K562 (cell line): ENCODE data around the gene MAL. TPM values are rescaled to one million over a fixed set of nuclear protein-coding genes. Genes with fewer than 3 reads are reported as not detected.

Experiments
- ATAC-seq: fragments of 200-7000 bp; cut with Tn5 transposase; 3 replicates; pipeline ENCODE4 v1.9.1; 2020; ENCODE audit warnings: moderate library complexity
- BruUV-seq: library from RNA; stranded (reverse); fragments of 400-500 nt; replicated peaks from 2 replicates; lab custom pipeline; 2021; lab: Mats Ljungman, UMichigan
- CTCF ChIA-PET: fragments of 300-600 bp; formaldehyde crosslinking; extraction: SDS; loops from one replicate; lab custom pipeline; 2021; ENCODE audit warnings: low intra/inter-chr PET ratio; lab: Yijun Ruan, JAX
- POLR2A ChIA-PET: fragments of 300-600, 350-650 bp; sonication (Branson Sonifier 250); formaldehyde crosslinking; extraction: SDS; loops from one replicate; lab custom pipeline; 2021; ENCODE audit warnings: antibody characterized with exemption, inconsistent platforms; lab: Yijun Ruan, JAX
- DNase-seq, 4 experiments: peaks; one replicate each; pipeline versions ENCODE4 v3.0.0 to v3.0.0-alpha.2; 2011 to 2018; ENCODE audit warnings: low spot score in 3 of 4, mixed read lengths in 3 of 4; ENCODE audit errors: extremely low read depth in 1 of 4
- FAIRE-seq: peaks from 2 replicates; lab custom pipeline; 2011; peaks lifted over from hg19 to GRCh38; lab: Jason Lieb, UNC
- H2AFZ ChIP-seq: 2 replicates; pipeline ENCODE4 v1.6.0; 2011; ENCODE audit warnings: low read depth, low read length, control low read depth, inconsistent platforms
- H3K27ac ChIP-seq: fragments of 200-600 bp; 3 replicates; pipeline ENCODE4 v1.8.0; 2011; ENCODE audit warnings: low read depth, mild to moderate bottlenecking, control low read depth, inconsistent platforms, low read length, moderate library complexity, mixed read lengths; ENCODE audit errors: extremely low read depth
- H3K27me3 ChIP-seq, 2 experiments: fragments of 300-600 bp in 1 of 2; 2 replicates in 1 of 2; 3 replicates in 1 of 2; pipeline versions ENCODE4 v1.6.0 to v1.8.0; 2011; ENCODE audit warnings: inconsistent platforms in 2 of 2, low read length in 2 of 2, mild to moderate bottlenecking in 1 of 2, mixed read lengths in 1 of 2, moderate library complexity in 1 of 2; ENCODE audit not compliant: control insufficient read depth in 2 of 2, insufficient read depth in 2 of 2
- H3K36me3 ChIP-seq: fragments of 300-600 bp; 3 replicates; pipeline ENCODE4 v1.8.0; 2011; ENCODE audit warnings: mild to moderate bottlenecking, low read length, inconsistent platforms; ENCODE audit not compliant: control insufficient read depth, insufficient read depth
- H3K4me1 ChIP-seq, 2 experiments: fragments of 200-600 bp in 1 of 2; replicated peaks in 1 of 2; 2 replicates in 1 of 2; 3 replicates in 1 of 2; pipeline versions ENCODE4 v1.5.1 to v1.8.0; 2011; ENCODE audit warnings: inconsistent platforms in 2 of 2, low read length in 2 of 2, mild to moderate bottlenecking in 1 of 2, mixed read lengths in 1 of 2, moderate library complexity in 1 of 2; ENCODE audit not compliant: control insufficient read depth in 2 of 2, insufficient read depth in 2 of 2
- H3K4me2 ChIP-seq: 2 replicates; pipeline ENCODE4 v1.6.1; 2011; ENCODE audit warnings: low read length, control low read depth, inconsistent platforms, mixed read lengths; ENCODE audit not compliant: insufficient read depth
- H3K4me3 ChIP-seq: fragments of 200-600 bp; sonication (generic), shearing (Covaris generic); 2 replicates; pipeline ENCODE4 v1.5.1; 2016; ENCODE audit warnings: control low read depth, inconsistent platforms
- H3K79me2 ChIP-seq: fragments of 200-600 bp; 3 replicates; pipeline ENCODE4 v1.8.0; 2011; ENCODE audit warnings: low read length, inconsistent platforms; ENCODE audit not compliant: control insufficient read depth, insufficient read depth
- H3K9ac ChIP-seq, 2 experiments: 2 replicates each; pipeline versions ENCODE4 v1.6.0 to v1.6.1; 2011; ENCODE audit warnings: low read depth in 2 of 2, low read length in 2 of 2, control low read depth in 1 of 2, inconsistent platforms in 1 of 2, mild to moderate bottlenecking in 1 of 2, mixed read lengths in 1 of 2; ENCODE audit not compliant: insufficient read depth in 1 of 2
- H3K9me1 ChIP-seq: one replicate; pipeline ENCODE4 v1.6.0; 2011; ENCODE audit warnings: inconsistent platforms, mild to moderate bottlenecking, low read length, moderate library complexity; ENCODE audit not compliant: control insufficient read depth, insufficient read depth
- H3K9me3 ChIP-seq: replicated peaks from 2 replicates; pipeline ENCODE4 v1.5.1; 2011; ENCODE audit warnings: low read depth, low read length, inconsistent platforms; ENCODE audit not compliant: control insufficient read depth, insufficient read depth
- H4K20me1 ChIP-seq: replicated peaks from 2 replicates; pipeline ENCODE4 v1.6.1; 2011; ENCODE audit warnings: low read length, inconsistent platforms, mixed read lengths; ENCODE audit not compliant: control insufficient read depth, insufficient read depth
- ETV1 ChIP-seq: fragments of 450-650 bp; conservative IDR thresholded peaks from 2 replicates; pipeline ENCODE4 v1.6.1; 2016; ENCODE audit warnings: missing genetic modification characterization, control low read depth, low read depth, missing compliant biosample characterization
- ETV6 ChIP-seq, 3 experiments: fragments of 150-350 bp in 1 of 3; sonication (generic) in 1 of 3; formaldehyde crosslinking in 1 of 3; IDR thresholded peaks; 2 replicates each; pipeline versions ENCODE4 v1.6.1 to v1.8.0; 2014 to 2022; ENCODE audit warnings: borderline replicate concordance in 2 of 3, low read depth in 2 of 3, antibody characterized with exemption in 1 of 3, low read length in 1 of 3, mild to moderate bottlenecking in 1 of 3, missing genetic modification reagents in 1 of 3
- FOS ChIP-seq: IDR thresholded peaks from 3 replicates; pipeline ENCODE4 v1.6.1; 2011; ENCODE audit not compliant: insufficient read length; ENCODE audit errors: extremely low read depth
- FOSL1 ChIP-seq: fragments of 200-800 bp; sonication (Bioruptor generic); conservative IDR thresholded peaks from 2 replicates; pipeline ENCODE4 v1.6.1; 2016; ENCODE audit warnings: missing genetic modification characterization, missing compliant biosample characterization
- HBP1 ChIP-seq: fragments of 450-650 bp; formaldehyde crosslinking; IDR thresholded peaks from 2 replicates; pipeline ENCODE4 v1.4.0; 2022; ENCODE audit warnings: missing genetic modification characterization
- HMG20A ChIP-seq: fragments of 450-650 bp; formaldehyde crosslinking; conservative IDR thresholded peaks from 2 replicates; pipeline ENCODE4 v1.4.0; 2020; ENCODE audit warnings: mild to moderate bottlenecking, mixed read lengths
- LARP7 ChIP-seq: fragments of 450-650 bp; IDR thresholded peaks from 2 replicates; pipeline ENCODE4 v1.6.1; 2016
- RBM22 ChIP-seq: fragments of 200-400 bp; formaldehyde crosslinking; IDR thresholded peaks from 2 replicates; pipeline ENCODE4 v1.6.1; 2018; ENCODE audit warnings: low read length, low read depth; ENCODE audit not compliant: poor library complexity, severe bottlenecking
- ZBTB40 ChIP-seq, 2 experiments: fragments of 450-650 bp in 1 of 2; sonication (generic) in 1 of 2; formaldehyde crosslinking in 1 of 2; IDR thresholded peaks; 2 replicates each; pipeline versions ENCODE4 v1.7.1 to v1.9.0; 2016 to 2022; ENCODE audit warnings: inconsistent platforms in 1 of 2, mild to moderate bottlenecking in 1 of 2, missing genetic modification reagents in 1 of 2
- ZFX ChIP-seq: sonication (generic); formaldehyde crosslinking; IDR thresholded peaks from 2 replicates; pipeline ENCODE4 v1.8.0; 2022; ENCODE audit warnings: mild to moderate bottlenecking, missing genetic modification reagents, moderate library complexity
- ZNF12 ChIP-seq: sonication (generic); formaldehyde crosslinking; IDR thresholded peaks from 2 replicates; pipeline ENCODE4 v1.4.0; 2020; ENCODE audit warnings: mild to moderate bottlenecking, missing genetic modification reagents
- ZNF41 ChIP-seq: fragments of 250-450 bp; sonication (Bioruptor Pico); conservative IDR thresholded peaks from 2 replicates; pipeline ENCODE4 v1.4.0; 2020; ENCODE audit warnings: mild to moderate bottlenecking
- WGBS: fragments of 100-300 bp; shearing (Covaris generic); methylation state at CpG from one replicate; pipeline ENCODE4 v1.1.6; 2016; ENCODE audit warnings: low coverage, mixed read lengths; ENCODE audit not compliant: insufficient coverage; ENCODE audit errors: missing lambda C conversion rate; 5-methylcytosine and 5-hydroxymethylcytosine counted together
- in situ Hi-C: fragments of 300-500 bp; cut with MboI; formaldehyde crosslinking; loops from 4 replicates; pipeline ENCODE4 v1.15.0; 2018; ENCODE audit warnings: inconsistent platforms, mixed read lengths
- intact Hi-C: fragments of 100-400 bp; cut with micrococcal nuclease; formaldehyde crosslinking; loops from 2 replicates; pipeline ENCODE4 v1.14.2; 2022
- polyA plus RNA-seq, 8 experiments: library from polyadenylated mRNA; depleted of rRNA in 4 of 8; stranded (reverse) in 5 of 8; unstranded in 3 of 8; fragments of >200 nt; fragmentation: Nextera tagmentation in 2 of 8; fragmentation: Illumina TruSeq in 1 of 8; extraction: Ambion mirVana in 2 of 8; extraction: Trizol in 1 of 8; gene quantifications; 2 replicates each; pipeline versions ENCODE4 v1.2.1 to v1.2.3, GENCODE V29; 2011 to 2014; ENCODE audit warnings: inconsistent platforms in 1 of 8, missing spikeins in 1 of 8
- total RNA-seq, 7 experiments: library from RNA; depleted of rRNA in 6 of 7; stranded (reverse); fragments of >200 nt in 6 of 7; fragmentation: Illumina TruSeq in 2 of 7; extraction: Trizol in 2 of 7; gene quantifications; 2 replicates each; pipeline versions ENCODE4 v1.2.1 to v1.2.3, GENCODE V29; 2011 to 2021; ENCODE audit warnings: low replicate concordance in 1 of 7

The MAL gene
- total and polyA plus RNA-seq, 9 of the 15 experiments (the other 6 are each of a cell fraction or from before 2014, with no cell fraction given), result not detected

- no peak overlapping the region for H3K4me2 ChIP-seq
- 5% methylated on average over 8 of the region's 9 CpGs for whole genome bisulfite sequencing
- no peak overlapping the region for H3K27ac ChIP-seq
- no peak overlapping the region for H3K9ac ChIP-seq
- H3K9me3 ChIP-seq, result no peaks in the 10 kb centered on the region
- no peak for ATAC-seq
- 0 out of 2 replicates have a peak, but pooled peaks cover 3% of the 10 kb centered on the region for H4K20me1 ChIP-seq
- no TSS peak for BruUV-seq
- DNase-seq, result no peak
- H2AFZ ChIP-seq, result no peak overlapping the region
- in situ Hi-C loops (no loop called here), intact Hi-C loops (no loop called here)
- no peak for FAIRE-seq
- no peak overlapping the region for H3K4me3 ChIP-seq
- H3K9me1 ChIP-seq, result no peaks in the 10 kb centered on the region
- H3K36me3 ChIP-seq, result no peaks in the 10 kb centered on the region
- CTCF ChIA-PET, result no interaction called here
- peaks cover 0 to 19% of the 10 kb centered on the region in 2 experiments; a peak in 2 of 5 replicates for H3K4me1 ChIP-seq
- POLR2A ChIA-PET, result interaction anchor here (0.8 kb wide), 1 partner anchor 52 kb away, joined by 3 read pairs; no protein-coding TSS in a partner anchor
- H3K27me3 ChIP-seq, result peaks cover 13 to 75% of the 10 kb centered on the region in 2 experiments; a peak in 4 of 5 replicates
- no peaks in the 10 kb centered on the region for H3K79me2 ChIP-seq
- TF ChIP-seq HMG20A (CRISPR knock-in tag) (no peak), FOSL1 (no peak), ETV1 (tag) (no peak), ZNF12 (no peak), RBM22 (no peak), LARP7 (no peak), ZBTB40 (IDR thresholded peaks at IDR 0.05) (no peak), ZBTB40 (CRISPR knock-in tag; IDR thresholded peaks at IDR 0.05) (no peak), HBP1 (CRISPR knock-in tag) (no peak), ETV6 (IDR thresholded peaks at IDR 0.05; ENCODE audit: borderline replicate concordance in 1 of 2, low read depth in 2 of 2, low read length in 1 of 2) (no peak), ETV6 (CRISPR knock-in tag; IDR thresholded peaks at IDR 0.05; ENCODE audit: borderline replicate concordance) (no peak), ZNF41 (CRISPR knock-in tag) (no peak), FOS (no peak), ZFX (CRISPR knock-in tag) (no peak)
These were observed 1.8 kb downstream of the MAL start for GRCh38 chr2:95027369-95027720.
